HepG2 (cell line): ENCODE data around the gene RAB3B. TPM values are rescaled to one million over a fixed set of nuclear protein-coding genes. Genes with fewer than 3 reads are reported as not detected.
A peak's percentile ranks its signal among the peaks of the same experiment; 100 is the strongest.

ENCODE experiments used
- ARID2 ChIP-seq: sonication (generic); formaldehyde crosslinking; IDR thresholded peaks from 2 replicates; pipeline ENCODE4 v1.8.1; 2022; ENCODE audit warnings: mild to moderate bottlenecking, missing genetic modification reagents, borderline replicate concordance
- ATM ChIP-seq: fragments of 450-650 bp; IDR thresholded peaks from 2 replicates; pipeline ENCODE4 v1.7.1; 2017; ENCODE audit warnings: mild to moderate bottlenecking, borderline replicate concordance
- FOXA3 ChIP-seq: IDR thresholded peaks from 2 replicates; pipeline ENCODE4 v1.6.1; 2016; ENCODE audit warnings: missing genetic modification reagents, missing compliant biosample characterization
- HIVEP1 ChIP-seq: sonication (generic); formaldehyde crosslinking; IDR thresholded peaks from 2 replicates; pipeline ENCODE4 v1.4.0; 2020; ENCODE audit warnings: mild to moderate bottlenecking, missing genetic modification reagents
- LCORL ChIP-seq, 2 experiments: fragments of 450-650 bp in 1 of 2; sonication (generic) in 1 of 2; formaldehyde crosslinking in 1 of 2; IDR thresholded peaks; 2 replicates each; pipeline versions ENCODE4 v1.5.0 to v1.6.1; 2017 to 2020; ENCODE audit warnings: antibody characterized with exemption in 1 of 2, missing genetic modification reagents in 1 of 2
- MXD4 ChIP-seq: IDR thresholded peaks from 2 replicates; pipeline ENCODE4 v1.6.1; 2016; ENCODE audit warnings: mild to moderate bottlenecking, missing biosample characterization, missing genetic modification reagents
- NCOA2 ChIP-seq: sonication (generic); formaldehyde crosslinking; IDR thresholded peaks from 2 replicates; pipeline ENCODE4 v1.8.0; 2022; ENCODE audit warnings: inconsistent platforms
- NFIB ChIP-seq: sonication (generic); formaldehyde crosslinking; IDR thresholded peaks from 2 replicates; pipeline ENCODE4 v1.9.0; 2021; ENCODE audit warnings: missing genetic modification reagents, mild to moderate bottlenecking, borderline replicate concordance
- PPARG ChIP-seq: conservative IDR thresholded peaks from 2 replicates; pipeline ENCODE4 v1.6.1; 2016; ENCODE audit warnings: missing biosample characterization, missing genetic modification reagents
- SP1 ChIP-seq, 2 experiments: fragments of 450-650 bp in 1 of 2; sonication (generic) in 1 of 2; formaldehyde crosslinking in 1 of 2; IDR thresholded peaks; 2 replicates each; pipeline versions ENCODE4 v1.4.0 to v1.6.1; 2016 to 2020; ENCODE audit warnings: missing genetic modification reagents in 1 of 2
- ZMYM2 ChIP-seq: sonication (generic); formaldehyde crosslinking; IDR thresholded peaks from 2 replicates; pipeline ENCODE4 v1.8.0; 2022; ENCODE audit warnings: mild to moderate bottlenecking, missing genetic modification reagents
- ZNF446 ChIP-seq: sonication (generic); formaldehyde crosslinking; IDR thresholded peaks from 2 replicates; pipeline ENCODE4 v1.5.0; 2020; ENCODE audit warnings: mild to moderate bottlenecking, missing genetic modification reagents
- polyA plus RNA-seq, 8 experiments: library from polyadenylated mRNA; depleted of rRNA in 3 of 8; stranded (reverse) in 7 of 8; unstranded in 1 of 8; fragments of >200 nt; fragmentation: Illumina TruSeq in 4 of 8; extraction: Trizol in 4 of 8; gene quantifications; 2 replicates each; pipeline versions ENCODE4 v1.2.1 to v1.2.3, GENCODE V29; 2011 to 2016; ENCODE audit warnings: low read depth in 4 of 8, missing spikeins in 1 of 8, mixed read lengths in 1 of 8; ENCODE audit not compliant: insufficient read depth in 1 of 8
- total RNA-seq, 5 experiments: library from RNA; depleted of rRNA; stranded (reverse); fragments of >200 nt; fragmentation: Illumina TruSeq; extraction: Trizol; gene quantifications; 2 replicates each; pipeline ENCODE4 v1.2.3, GENCODE V29; 2016; ENCODE audit warnings: low read depth in 1 of 5
- TF ChIP-seq, protein P1 (sequence below): sonication (generic); formaldehyde crosslinking; IDR thresholded peaks from 2 replicates; pipeline ENCODE4 v1.8.0; 2022; ENCODE audit warnings: missing genetic modification reagents, mild to moderate bottlenecking, moderate library complexity, borderline replicate concordance
- TF ChIP-seq, protein P2 (sequence below): sonication (generic); formaldehyde crosslinking; IDR thresholded peaks from 2 replicates; pipeline ENCODE4 v1.5.0; 2020; ENCODE audit warnings: mild to moderate bottlenecking, missing genetic modification reagents, borderline replicate concordance
- TF ChIP-seq, protein P3 (sequence below): sonication (generic); formaldehyde crosslinking; IDR thresholded peaks from 2 replicates; pipeline ENCODE4 v1.4.0; 2020; ENCODE audit warnings: missing genetic modification reagents, mild to moderate bottlenecking, borderline replicate concordance
- TF ChIP-seq, protein P4 (sequence below): sonication (generic); formaldehyde crosslinking; IDR thresholded peaks from 2 replicates; pipeline ENCODE4 v1.5.1; 2020; ENCODE audit warnings: missing genetic modification reagents, mild to moderate bottlenecking, borderline replicate concordance
- TF ChIP-seq, protein P5 (sequence below): sonication (generic); formaldehyde crosslinking; IDR thresholded peaks from 2 replicates; pipeline ENCODE4 v1.5.0; 2020; ENCODE audit warnings: missing genetic modification reagents

RAB3B gene
- total and polyA plus RNA-seq, 2 of the 13 experiments (the other 11 are each of a cell fraction or from before 2014, with no cell fraction given) = 1.0 to 1.2 TPM

DNA sequence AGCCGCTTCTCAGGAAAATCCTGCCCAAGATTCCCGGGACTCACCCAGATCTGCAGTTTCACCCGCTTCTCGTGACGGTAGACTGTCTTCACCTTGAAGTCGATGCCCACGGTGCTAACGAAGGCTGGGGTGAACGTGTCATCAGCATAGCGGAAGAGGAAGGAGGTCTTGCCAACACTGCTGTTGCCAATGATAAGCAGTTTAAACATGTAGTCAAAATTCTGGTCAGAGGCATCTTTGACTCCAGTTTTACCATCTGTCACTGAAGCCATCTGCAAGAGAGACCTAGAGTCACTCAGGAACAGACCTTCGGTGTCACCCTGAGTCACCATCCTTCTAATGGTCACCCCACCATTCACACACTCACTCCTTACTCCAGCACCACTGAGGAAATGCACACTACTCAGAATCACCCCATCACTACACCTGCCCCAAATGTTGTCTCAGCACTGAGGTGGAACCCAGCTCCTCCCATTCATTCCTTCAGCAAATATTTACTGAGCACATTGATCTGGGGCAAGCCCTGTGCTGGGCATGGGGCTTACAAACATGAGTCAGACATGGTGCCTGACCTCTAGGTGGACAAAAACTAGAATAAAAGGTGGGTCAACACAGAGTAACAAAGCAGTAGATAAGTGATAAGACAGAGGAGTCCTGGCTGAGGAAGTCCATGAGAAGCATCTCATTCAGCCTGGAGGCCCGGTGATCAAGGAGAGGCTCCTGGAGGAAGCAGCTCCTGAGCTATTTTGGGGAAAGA lies 13.5 kb downstream of the RAB3B start (continued):
- TF ChIP-seq, protein P1, sequence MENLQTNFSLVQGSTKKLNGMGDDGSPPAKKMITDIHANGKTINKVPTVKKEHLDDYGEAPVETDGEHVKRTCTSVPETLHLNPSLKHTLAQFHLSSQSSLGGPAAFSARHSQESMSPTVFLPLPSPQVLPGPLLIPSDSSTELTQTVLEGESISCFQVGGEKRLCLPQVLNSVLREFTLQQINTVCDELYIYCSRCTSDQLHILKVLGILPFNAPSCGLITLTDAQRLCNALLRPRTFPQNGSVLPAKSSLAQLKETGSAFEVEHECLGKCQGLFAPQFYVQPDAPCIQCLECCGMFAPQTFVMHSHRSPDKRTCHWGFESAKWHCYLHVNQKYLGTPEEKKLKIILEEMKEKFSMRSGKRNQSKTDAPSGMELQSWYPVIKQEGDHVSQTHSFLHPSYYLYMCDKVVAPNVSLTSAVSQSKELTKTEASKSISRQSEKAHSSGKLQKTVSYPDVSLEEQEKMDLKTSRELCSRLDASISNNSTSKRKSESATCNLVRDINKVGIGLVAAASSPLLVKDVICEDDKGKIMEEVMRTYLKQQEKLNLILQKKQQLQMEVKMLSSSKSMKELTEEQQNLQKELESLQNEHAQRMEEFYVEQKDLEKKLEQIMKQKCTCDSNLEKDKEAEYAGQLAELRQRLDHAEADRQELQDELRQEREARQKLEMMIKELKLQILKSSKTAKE (CRISPR knock-in tag) = peak; percentile 55; the same call in 1 of the 2 replicates
- TF ChIP-seq, protein P2, sequence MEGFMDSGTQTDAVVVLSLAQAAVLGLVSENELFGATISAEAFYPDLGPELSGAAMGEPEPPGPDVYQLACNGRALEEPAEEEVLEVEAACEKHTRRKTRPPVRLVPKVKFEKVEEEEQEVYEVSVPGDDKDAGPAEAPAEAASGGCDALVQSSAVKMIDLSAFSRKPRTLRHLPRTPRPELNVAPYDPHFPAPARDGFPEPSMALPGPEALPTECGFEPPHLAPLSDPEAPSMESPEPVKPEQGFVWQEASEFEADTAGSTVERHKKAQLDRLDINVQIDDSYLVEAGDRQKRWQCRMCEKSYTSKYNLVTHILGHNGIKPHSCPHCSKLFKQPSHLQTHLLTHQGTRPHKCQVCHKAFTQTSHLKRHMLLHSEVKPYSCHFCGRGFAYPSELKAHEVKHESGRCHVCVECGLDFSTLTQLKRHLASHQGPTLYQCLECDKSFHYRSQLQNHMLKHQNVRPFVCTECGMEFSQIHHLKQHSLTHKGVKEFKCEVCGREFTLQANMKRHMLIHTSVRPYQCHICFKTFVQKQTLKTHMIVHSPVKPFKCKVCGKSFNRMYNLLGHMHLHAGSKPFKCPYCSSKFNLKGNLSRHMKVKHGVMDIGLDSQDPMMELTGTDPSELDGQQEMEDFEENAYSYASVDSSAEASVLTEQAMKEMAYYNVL (CRISPR knock-in tag) = peak; percentile 64; the same call in 1 of the 2 replicates
- TF ChIP-seq ZNF446 (CRISPR knock-in tag) = no peak
- no peak; the same call in 1 of the 2 replicates for TF ChIP-seq LCORL (IDR thresholded peaks at IDR 0.05)
- peak; percentile 52; the same call in 1 of the 2 replicates for TF ChIP-seq LCORL (CRISPR knock-in tag; IDR thresholded peaks at IDR 0.05)
- no peak for TF ChIP-seq ATM
- TF ChIP-seq, protein P3, sequence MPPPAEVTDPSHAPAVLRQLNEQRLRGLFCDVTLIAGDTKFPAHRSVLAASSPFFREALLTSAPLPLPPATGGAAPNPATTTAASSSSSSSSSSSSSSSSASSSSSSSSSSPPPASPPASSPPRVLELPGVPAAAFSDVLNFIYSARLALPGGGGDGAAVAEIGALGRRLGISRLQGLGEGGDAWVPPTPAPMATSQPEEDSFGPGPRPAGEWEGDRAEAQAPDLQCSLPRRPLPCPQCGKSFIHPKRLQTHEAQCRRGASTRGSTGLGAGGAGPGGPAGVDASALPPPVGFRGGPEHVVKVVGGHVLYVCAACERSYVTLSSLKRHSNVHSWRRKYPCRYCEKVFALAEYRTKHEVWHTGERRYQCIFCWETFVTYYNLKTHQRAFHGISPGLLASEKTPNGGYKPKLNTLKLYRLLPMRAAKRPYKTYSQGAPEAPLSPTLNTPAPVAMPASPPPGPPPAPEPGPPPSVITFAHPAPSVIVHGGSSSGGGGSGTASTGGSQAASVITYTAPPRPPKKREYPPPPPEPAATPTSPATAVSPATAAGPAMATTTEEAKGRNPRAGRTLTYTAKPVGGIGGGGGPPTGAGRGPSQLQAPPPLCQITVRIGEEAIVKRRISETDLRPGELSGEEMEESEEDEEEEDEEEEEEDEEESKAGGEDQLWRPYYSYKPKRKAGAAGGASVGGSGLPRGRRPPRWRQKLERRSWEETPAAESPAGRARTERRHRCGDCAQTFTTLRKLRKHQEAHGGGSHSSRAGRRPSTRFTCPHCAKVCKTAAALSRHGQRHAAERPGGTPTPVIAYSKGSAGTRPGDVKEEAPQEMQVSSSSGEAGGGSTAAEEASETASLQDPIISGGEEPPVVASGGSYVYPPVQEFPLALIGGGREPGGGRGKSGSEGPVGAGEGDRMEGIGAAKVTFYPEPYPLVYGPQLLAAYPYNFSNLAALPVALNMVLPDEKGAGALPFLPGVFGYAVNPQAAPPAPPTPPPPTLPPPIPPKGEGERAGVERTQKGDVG (CRISPR knock-in tag) = no peak
- peak; percentile 73 for TF ChIP-seq NCOA2 (CRISPR knock-in tag)
- TF ChIP-seq HIVEP1 = 0 out of 2 replicates have a peak, but pooled peaks have one; percentile 35
- peak; percentile 66; the same call in 1 of the 2 replicates for TF ChIP-seq PPARG
- TF ChIP-seq MXD4 (CRISPR knock-in tag) = no peak
- TF ChIP-seq, protein P4, sequence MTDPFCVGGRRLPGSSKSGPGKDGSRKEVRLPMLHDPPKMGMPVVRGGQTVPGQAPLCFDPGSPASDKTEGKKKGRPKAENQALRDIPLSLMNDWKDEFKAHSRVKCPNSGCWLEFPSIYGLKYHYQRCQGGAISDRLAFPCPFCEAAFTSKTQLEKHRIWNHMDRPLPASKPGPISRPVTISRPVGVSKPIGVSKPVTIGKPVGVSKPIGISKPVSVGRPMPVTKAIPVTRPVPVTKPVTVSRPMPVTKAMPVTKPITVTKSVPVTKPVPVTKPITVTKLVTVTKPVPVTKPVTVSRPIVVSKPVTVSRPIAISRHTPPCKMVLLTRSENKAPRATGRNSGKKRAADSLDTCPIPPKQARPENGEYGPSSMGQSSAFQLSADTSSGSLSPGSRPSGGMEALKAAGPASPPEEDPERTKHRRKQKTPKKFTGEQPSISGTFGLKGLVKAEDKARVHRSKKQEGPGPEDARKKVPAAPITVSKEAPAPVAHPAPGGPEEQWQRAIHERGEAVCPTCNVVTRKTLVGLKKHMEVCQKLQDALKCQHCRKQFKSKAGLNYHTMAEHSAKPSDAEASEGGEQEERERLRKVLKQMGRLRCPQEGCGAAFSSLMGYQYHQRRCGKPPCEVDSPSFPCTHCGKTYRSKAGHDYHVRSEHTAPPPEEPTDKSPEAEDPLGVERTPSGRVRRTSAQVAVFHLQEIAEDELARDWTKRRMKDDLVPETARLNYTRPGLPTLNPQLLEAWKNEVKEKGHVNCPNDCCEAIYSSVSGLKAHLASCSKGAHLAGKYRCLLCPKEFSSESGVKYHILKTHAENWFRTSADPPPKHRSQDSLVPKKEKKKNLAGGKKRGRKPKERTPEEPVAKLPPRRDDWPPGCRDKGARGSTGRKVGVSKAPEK = no peak
- no peak for TF ChIP-seq NFIB (CRISPR knock-in tag)
- TF ChIP-seq, protein P5, sequence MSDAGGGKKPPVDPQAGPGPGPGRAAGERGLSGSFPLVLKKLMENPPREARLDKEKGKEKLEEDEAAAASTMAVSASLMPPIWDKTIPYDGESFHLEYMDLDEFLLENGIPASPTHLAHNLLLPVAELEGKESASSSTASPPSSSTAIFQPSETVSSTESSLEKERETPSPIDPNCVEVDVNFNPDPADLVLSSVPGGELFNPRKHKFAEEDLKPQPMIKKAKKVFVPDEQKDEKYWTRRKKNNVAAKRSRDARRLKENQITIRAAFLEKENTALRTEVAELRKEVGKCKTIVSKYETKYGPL = no peak
- TF ChIP-seq SP1 (IDR thresholded peaks at IDR 0.05) = no peak
- no peak for TF ChIP-seq SP1 (CRISPR knock-in tag; IDR thresholded peaks at IDR 0.05)
- peak; percentile 95 for TF ChIP-seq FOXA3 (CRISPR knock-in tag)
- TF ChIP-seq ARID2 = no peak
- TF ChIP-seq ZMYM2 = no peak
